ENCODE results near the gene CCNO.
A peak's percentile ranks its signal among the peaks of the same experiment; 100 is the strongest.

Gene CCNO

GRCh38 chr5:55250064-55250463, 16.7 kb upstream of the CCNO start:
- Histone ChIP-seq H3K27ac (ENCODE audit: low read depth, low read length) (no peak overlapping the region), H2AK5ac (ENCODE audit: low read length) (no peak overlapping the region), H3K4ac (ENCODE audit: low read depth, low read length) (no peak overlapping the region), H2BK5ac (ENCODE audit: low read length) (no peak overlapping the region), H2BK15ac (replicated peaks; ENCODE audit: low read depth) (no peak overlapping the region), H3K27me3 (ENCODE audit: insufficient read depth, low read length, poor library complexity) (no peaks in the 10 kb centered on the region), H3K79me1 (ENCODE audit: low read length) (no peaks in the 10 kb centered on the region), H3K79me2 (ENCODE audit: control insufficient read depth, insufficient read depth, low read length) (no peaks in the 10 kb centered on the region), H3K18ac (ENCODE audit: low read length) (no peak overlapping the region), H3K36me3 (ENCODE audit: control insufficient read depth, insufficient read depth, low read length) (peaks cover under 1% of the 10 kb centered on the region), H2BK120ac (ENCODE audit: low read depth, low read length) (no peak overlapping the region), H4K8ac (ENCODE audit: low read depth, low read length) (no peak overlapping the region), H3K56ac (ENCODE audit: low read length) (no peak overlapping the region), H3K4me1 (ENCODE audit: control insufficient read depth, low read depth, low read length) (no peaks in the 10 kb centered on the region), H3K9ac (ENCODE audit: low read length) (no peak overlapping the region), H4K5ac (ENCODE audit: low read length) (no peak overlapping the region), H3K4me2 (ENCODE audit: low read length) (no peak overlapping the region), H3K23ac (ENCODE audit: low read length) (no peak overlapping the region), H3K4me3 (ENCODE audit: low read length) (no peak overlapping the region)
- no peak for DNase-seq
- WGBS (ENCODE audit: extremely low coverage, insufficient coverage, low lambda C conversion rate): no CpG with 5 or more reads among the region's 1 CpG

GRCh38 chr5:55241746-55242145, 8.3 kb upstream of the CCNO start:
- Histone ChIP-seq H4K8ac (ENCODE audit: low read depth, low read length) (no peak overlapping the region), H4K5ac (ENCODE audit: low read length) (no peak overlapping the region), H2AK5ac (ENCODE audit: low read length) (no peak overlapping the region), H3K36me3 (ENCODE audit: control insufficient read depth, insufficient read depth, low read length) (no peaks in the 10 kb centered on the region), H3K4me3 (ENCODE audit: low read length) (no peak overlapping the region), H3K4ac (ENCODE audit: low read depth, low read length) (no peak overlapping the region), H2BK15ac (replicated peaks; ENCODE audit: low read depth) (no peak overlapping the region), H3K79me2 (ENCODE audit: control insufficient read depth, insufficient read depth, low read length) (no peaks in the 10 kb centered on the region), H3K27ac (ENCODE audit: low read depth, low read length) (no peak overlapping the region), H3K56ac (ENCODE audit: low read length) (no peak overlapping the region), H3K79me1 (ENCODE audit: low read length) (no peaks in the 10 kb centered on the region), H2BK120ac (ENCODE audit: low read depth, low read length) (no peak overlapping the region), H3K4me1 (ENCODE audit: control insufficient read depth, low read depth, low read length) (peaks cover 4% of the 10 kb centered on the region), H2BK5ac (ENCODE audit: low read length) (no peak overlapping the region), H3K27me3 (ENCODE audit: insufficient read depth, low read length, poor library complexity) (peaks cover 2% of the 10 kb centered on the region), H3K4me2 (ENCODE audit: low read length) (no peak overlapping the region), H3K23ac (ENCODE audit: low read length) (no peak overlapping the region), H3K9ac (ENCODE audit: low read length) (no peak overlapping the region), H3K18ac (ENCODE audit: low read length) (no peak overlapping the region)
- no peak for DNase-seq
- WGBS (ENCODE audit: extremely low coverage, insufficient coverage, low lambda C conversion rate): no CpG with 5 or more reads among the region's 4 CpGs

DNA sequence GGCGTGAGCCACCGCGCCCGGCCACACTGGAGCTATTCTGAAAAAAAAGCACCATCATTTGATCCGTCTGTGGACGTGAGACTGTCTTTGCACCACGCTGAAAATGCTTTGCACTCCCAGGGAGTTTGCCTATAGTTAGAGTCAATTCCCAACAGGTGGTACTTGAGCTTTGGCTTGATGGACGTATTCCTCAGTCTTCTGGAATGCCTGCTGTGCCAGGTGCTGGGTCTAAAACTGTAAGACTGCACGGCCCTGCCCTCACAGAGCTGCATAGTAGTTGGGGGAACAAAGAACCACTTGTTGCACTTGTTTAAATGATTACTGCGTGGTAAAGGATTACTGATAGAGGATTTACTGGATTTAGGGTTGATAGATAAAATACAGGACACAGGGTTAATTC, 3.4 kb upstream of the CCNO start:
- no peak overlapping the region for H3K27ac ChIP-seq (ENCODE audit: low read depth, low read length)
- no peaks in the 10 kb centered on the region for H3K79me2 ChIP-seq (ENCODE audit: control insufficient read depth, insufficient read depth, low read length)
- no CpG with 5 or more reads among the region's 10 CpGs for WGBS (ENCODE audit: extremely low coverage, insufficient coverage, low lambda C conversion rate)
- H3K23ac ChIP-seq (ENCODE audit: low read length): no peak overlapping the region
- H3K18ac ChIP-seq (ENCODE audit: low read length): no peak overlapping the region
- H4K8ac ChIP-seq (ENCODE audit: low read depth, low read length): no peak overlapping the region
- DNase-seq: no peak
- no peak overlapping the region for H3K9ac ChIP-seq (ENCODE audit: low read length)
- no peak overlapping the region for H2BK5ac ChIP-seq (ENCODE audit: low read length)
- H3K79me1 ChIP-seq (ENCODE audit: low read length): no peaks in the 10 kb centered on the region
- H2AK5ac ChIP-seq (ENCODE audit: low read length): no peak overlapping the region
- H2BK15ac ChIP-seq (replicated peaks; ENCODE audit: low read depth): no peak overlapping the region
- no peak overlapping the region for H3K4ac ChIP-seq (ENCODE audit: low read depth, low read length)
- H3K4me3 ChIP-seq (ENCODE audit: low read length): no peak overlapping the region
- peaks cover 6% of the 10 kb centered on the region for H3K4me1 ChIP-seq (ENCODE audit: control insufficient read depth, low read depth, low read length)
- H3K27me3 ChIP-seq (ENCODE audit: insufficient read depth, low read length, poor library complexity): peaks cover 28% of the 10 kb centered on the region
- H3K4me2 ChIP-seq (ENCODE audit: low read length): no peak overlapping the region
- H3K36me3 ChIP-seq (ENCODE audit: control insufficient read depth, insufficient read depth, low read length): no peaks in the 10 kb centered on the region
- no peak overlapping the region for H4K5ac ChIP-seq (ENCODE audit: low read length)
- no peak overlapping the region for H3K56ac ChIP-seq (ENCODE audit: low read length)
- no peak overlapping the region for H2BK120ac ChIP-seq (ENCODE audit: low read depth, low read length)

- Histone ChIP-seq H3K56ac (ENCODE audit: low read length) (peak overlapping the region; percentile 69), H4K8ac (ENCODE audit: low read depth, low read length) (no peak overlapping the region), H3K27me3 (ENCODE audit: insufficient read depth, low read length, poor library complexity) (peaks cover 51% of the 10 kb centered on the region), H3K4ac (ENCODE audit: low read depth, low read length) (no peak overlapping the region), H3K4me1 (ENCODE audit: control insufficient read depth, low read depth, low read length) (peaks cover 2% of the 10 kb centered on the region), H3K23ac (ENCODE audit: low read length) (peak overlapping the region; percentile 15), H3K79me2 (ENCODE audit: control insufficient read depth, insufficient read depth, low read length) (no peaks in the 10 kb centered on the region), H3K4me2 (ENCODE audit: low read length) (peak overlapping the region; percentile 85), H3K79me1 (ENCODE audit: low read length) (no peaks in the 10 kb centered on the region), H3K36me3 (ENCODE audit: control insufficient read depth, insufficient read depth, low read length) (no peaks in the 10 kb centered on the region), H2BK120ac (ENCODE audit: low read depth, low read length) (no peak overlapping the region), H4K5ac (ENCODE audit: low read length) (no peak overlapping the region), H2BK5ac (ENCODE audit: low read length) (no peak overlapping the region), H3K4me3 (ENCODE audit: low read length) (peak overlapping the region; percentile 31), H3K9ac (ENCODE audit: low read length) (peak overlapping the region; percentile 58), H3K27ac (ENCODE audit: low read depth, low read length) (no peak overlapping the region), H3K18ac (ENCODE audit: low read length) (no peak overlapping the region), H2AK5ac (ENCODE audit: low read length) (no peak overlapping the region), H2BK15ac (replicated peaks; ENCODE audit: low read depth) (no peak overlapping the region)
- DNase-seq: peak; percentile 51
- no CpG with 5 or more reads among the region's 31 CpGs for WGBS (ENCODE audit: extremely low coverage, insufficient coverage, low lambda C conversion rate)
Measured at GRCh38 chr5:55234121-55234700, 803 bp upstream of the CCNO start.

DNA sequence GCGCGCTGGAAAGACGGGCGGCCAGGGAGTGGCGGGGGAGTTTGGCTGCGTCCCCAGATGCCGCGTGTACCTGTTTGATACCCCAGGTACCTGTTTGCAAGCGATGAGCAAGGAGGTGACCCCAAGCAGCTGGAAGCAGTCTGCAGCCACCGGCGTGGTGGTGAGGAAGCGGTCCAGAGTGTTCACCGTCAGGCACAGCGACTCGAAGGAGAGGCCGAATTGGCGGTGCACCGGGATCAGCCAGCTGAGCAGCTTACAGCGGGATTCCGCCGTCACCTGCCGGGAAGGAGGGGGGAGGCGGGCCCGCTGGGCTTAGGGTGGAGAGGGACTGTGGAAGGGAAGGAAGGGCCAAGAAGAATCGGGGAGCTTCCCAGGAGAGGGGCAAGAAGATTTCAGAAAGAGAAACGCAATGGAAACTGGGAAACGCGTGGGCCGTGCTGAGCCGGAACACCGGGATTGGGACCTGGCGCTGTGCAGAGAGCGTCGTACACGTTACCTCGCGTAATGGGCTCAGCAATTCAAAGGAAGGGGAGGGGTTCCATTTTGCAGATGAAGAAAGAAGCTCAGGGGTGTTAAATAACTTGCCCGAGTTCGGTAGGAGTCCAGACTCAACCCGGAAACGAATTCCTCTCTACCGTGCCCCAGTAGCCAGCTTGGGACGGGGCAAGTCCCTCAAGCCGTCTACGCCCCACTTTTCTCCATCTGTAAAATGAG, 980 bp downstream of the CCNO start:
- Histone ChIP-seq H2BK120ac (ENCODE audit: low read depth, low read length) (no peak overlapping the region), H2AK5ac (ENCODE audit: low read length) (no peak overlapping the region), H3K79me2 (ENCODE audit: control insufficient read depth, insufficient read depth, low read length) (no peaks in the 10 kb centered on the region), H3K23ac (ENCODE audit: low read length) (peak overlapping the region; percentile 6), H4K5ac (ENCODE audit: low read length) (no peak overlapping the region), H3K4ac (ENCODE audit: low read depth, low read length) (no peak overlapping the region), H3K4me2 (ENCODE audit: low read length) (peak overlapping the region; percentile 85), H2BK15ac (replicated peaks; ENCODE audit: low read depth) (no peak overlapping the region), H3K18ac (ENCODE audit: low read length) (no peak overlapping the region), H3K9ac (ENCODE audit: low read length) (peak overlapping the region; percentile 26), H3K79me1 (ENCODE audit: low read length) (no peaks in the 10 kb centered on the region), H3K27me3 (ENCODE audit: insufficient read depth, low read length, poor library complexity) (peaks cover 69% of the 10 kb centered on the region), H2BK5ac (ENCODE audit: low read length) (no peak overlapping the region), H3K4me3 (ENCODE audit: low read length) (peak overlapping the region; percentile 23), H3K56ac (ENCODE audit: low read length) (peak overlapping the region; percentile 65), H3K4me1 (ENCODE audit: control insufficient read depth, low read depth, low read length) (peaks cover 4% of the 10 kb centered on the region), H4K8ac (ENCODE audit: low read depth, low read length) (no peak overlapping the region), H3K27ac (ENCODE audit: low read depth, low read length) (no peak overlapping the region), H3K36me3 (ENCODE audit: control insufficient read depth, insufficient read depth, low read length) (no peaks in the 10 kb centered on the region)
- WGBS (ENCODE audit: extremely low coverage, insufficient coverage, low lambda C conversion rate): no CpG with 5 or more reads among the region's 45 CpGs
- DNase-seq: peak; percentile 49

DNA sequence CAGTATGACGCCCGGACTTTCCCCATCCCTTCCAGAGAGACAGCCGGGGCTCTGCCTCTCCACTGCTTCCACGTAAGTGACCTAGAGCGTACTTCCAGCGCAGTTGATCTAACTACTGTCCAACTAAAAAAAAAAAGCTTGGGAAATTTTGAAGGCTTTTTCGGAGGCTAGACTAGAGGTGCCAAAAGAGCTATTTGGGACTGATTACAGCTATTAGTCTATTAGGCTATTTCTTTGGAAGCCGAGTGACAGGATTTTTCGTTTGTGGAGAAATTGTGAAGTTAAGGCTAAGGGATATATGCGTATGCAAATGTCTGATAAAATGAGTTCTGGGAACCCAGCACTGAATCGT, 1.5 kb downstream of the CCNO start:
- H3K4me3 ChIP-seq (ENCODE audit: low read length): no peak overlapping the region
- no peak overlapping the region for H3K18ac ChIP-seq (ENCODE audit: low read length)
- H3K23ac ChIP-seq (ENCODE audit: low read length): no peak overlapping the region
- no peak overlapping the region for H3K9ac ChIP-seq (ENCODE audit: low read length)
- no peaks in the 10 kb centered on the region for H3K79me1 ChIP-seq (ENCODE audit: low read length)
- H3K56ac ChIP-seq (ENCODE audit: low read length): no peak overlapping the region
- H4K8ac ChIP-seq (ENCODE audit: low read depth, low read length): no peak overlapping the region
- H3K79me2 ChIP-seq (ENCODE audit: control insufficient read depth, insufficient read depth, low read length): no peaks in the 10 kb centered on the region
- WGBS (ENCODE audit: extremely low coverage, insufficient coverage, low lambda C conversion rate): no CpG with 5 or more reads among the region's 11 CpGs
- H2BK120ac ChIP-seq (ENCODE audit: low read depth, low read length): no peak overlapping the region
- no peak overlapping the region for H3K27ac ChIP-seq (ENCODE audit: low read depth, low read length)
- H4K5ac ChIP-seq (ENCODE audit: low read length): no peak overlapping the region
- H3K4me2 ChIP-seq (ENCODE audit: low read length): peak overlapping the region; percentile 85
- H3K27me3 ChIP-seq (ENCODE audit: insufficient read depth, low read length, poor library complexity): peaks cover 70% of the 10 kb centered on the region
- no peak overlapping the region for H3K4ac ChIP-seq (ENCODE audit: low read depth, low read length)
- H3K4me1 ChIP-seq (ENCODE audit: control insufficient read depth, low read depth, low read length): peaks cover 4% of the 10 kb centered on the region
- H2AK5ac ChIP-seq (ENCODE audit: low read length): no peak overlapping the region
- no peak overlapping the region for H2BK5ac ChIP-seq (ENCODE audit: low read length)
- DNase-seq: no peak
- no peaks in the 10 kb centered on the region for H3K36me3 ChIP-seq (ENCODE audit: control insufficient read depth, insufficient read depth, low read length)
- no peak overlapping the region for H2BK15ac ChIP-seq (replicated peaks; ENCODE audit: low read depth)
